A673 (cell line): ENCODE results near the gene YIPF3. TPM values are rescaled to one million over a fixed set of nuclear protein-coding genes. Genes with fewer than 3 reads are reported as not detected.
"Not testable (repeated sequence)": the region's sequence is repeated elsewhere in the genome, so short reads cannot be mapped to it uniquely, and the experiment has no call there.

ENCODE experiments used
- BruUV-seq: library from RNA; stranded (reverse); fragments of 400-500 nt; replicated peaks from 2 replicates; lab custom pipeline; 2021; lab: Mats Ljungman, UMichigan
- CTCF ChIA-PET: fragments of 300-600 bp; sonication (Branson Sonifier 250); formaldehyde crosslinking; loops from one replicate; lab custom pipeline; 2022; ENCODE audit warnings: antibody characterized with exemption; lab: Charles Lee
- POLR2A ChIA-PET: fragments of 300-600 bp; sonication (Branson Sonifier 250); formaldehyde crosslinking; loops from one replicate; lab custom pipeline; 2022; ENCODE audit warnings: antibody characterized with exemption; ENCODE audit not compliant: low non-redundant PET; lab: Charles Lee
- DNase-seq: peaks from one replicate; pipeline ENCODE4 v3.0.0-alpha.2; 2015; ENCODE audit warnings: low spot score
- H3K27ac ChIP-seq: fragments of 200-600 bp; sonication (generic); 2 replicates; pipeline ENCODE4 v1.5.1; 2016; ENCODE audit warnings: mixed run types, low read depth, mild to moderate bottlenecking, mixed read lengths, antibody characterized with exemption, low read length; ENCODE audit not compliant: poor library complexity, severe bottlenecking
- H3K27me3 ChIP-seq: fragments of 200-600 bp; sonication (generic); replicated peaks from 2 replicates; pipeline ENCODE4 v1.6.1; 2017; ENCODE audit warnings: mixed run types, low read depth, mild to moderate bottlenecking, mixed read lengths, antibody characterized with exemption, low read length; ENCODE audit not compliant: insufficient read depth, poor library complexity
- H3K36me3 ChIP-seq: fragments of 200-600 bp; sonication (generic); 2 replicates; pipeline ENCODE4 v1.6.1; 2016; ENCODE audit warnings: mixed run types, mild to moderate bottlenecking, mixed read lengths, antibody characterized with exemption, low read length; ENCODE audit not compliant: insufficient read depth, poor library complexity, severe bottlenecking
- H3K4me1 ChIP-seq: fragments of 200-600 bp; sonication (generic); 2 replicates; pipeline ENCODE4 v1.6.1; 2017; ENCODE audit warnings: mixed run types, mild to moderate bottlenecking, mixed read lengths, antibody characterized with exemption, low read length; ENCODE audit not compliant: insufficient read depth, poor library complexity, severe bottlenecking
- H3K4me3 ChIP-seq: fragments of 200-600 bp; sonication (generic); 2 replicates; pipeline ENCODE4 v1.5.1; 2016; ENCODE audit warnings: low read depth, mixed run types, mild to moderate bottlenecking, mixed read lengths, low read length; ENCODE audit not compliant: poor library complexity, severe bottlenecking
- H3K9me3 ChIP-seq: fragments of 200-600 bp; sonication (generic); 2 replicates; pipeline ENCODE4 v1.6.1; 2016; ENCODE audit warnings: mixed run types, low read depth, mild to moderate bottlenecking, mixed read lengths, antibody characterized with exemption, low read length; ENCODE audit not compliant: poor library complexity, severe bottlenecking
- CTCF ChIP-seq: fragments of 300-800, 200-600 bp; sonication (generic); conservative IDR thresholded peaks from 2 replicates; pipeline ENCODE4 v1.5.1; 2017; ENCODE audit warnings: low read depth, mild to moderate bottlenecking, antibody characterized with exemption, low read length, moderate library complexity, mixed read lengths
- EZH2 ChIP-seq: fragments of 200-600 bp; sonication (generic); IDR thresholded peaks from 2 replicates; pipeline ENCODE4 v1.6.1; 2017; ENCODE audit warnings: borderline replicate concordance, low read depth, mild to moderate bottlenecking, mixed read lengths, antibody characterized with exemption, low read length; ENCODE audit not compliant: poor library complexity, severe bottlenecking
- intact Hi-C: fragments of 100-400 bp; cut with micrococcal nuclease; formaldehyde crosslinking; loops from one replicate; pipeline ENCODE4 v1.10.0; 2022; ENCODE audit not compliant: unreplicated experiment
- total RNA-seq: library from RNA; stranded (reverse); gene quantifications from 2 replicates; pipeline ENCODE4 v1.2.3, GENCODE V29; 2021

Gene YIPF3
- total RNA-seq, 1 experiment from 2014 or later = 75.1 TPM

GRCh38 chr6:43502666-43503065 is 14.1 kb downstream of the YIPF3 start:
- no peak for DNase-seq
- no peak for TF ChIP-seq EZH2
- TF ChIP-seq CTCF = no peak
- Histone ChIP-seq H3K4me3 (no peak overlapping the region), H3K4me1 (no peaks in the 10 kb centered on the region), H3K9me3 (no peaks in the 10 kb centered on the region), H3K27me3 (no peaks in the 10 kb centered on the region), H3K27ac (no peak overlapping the region), H3K36me3 (peaks cover 50% of the 10 kb centered on the region)
- no TSS peak for BruUV-seq
- ChIA-PET POLR2A (no interaction called here), CTCF (no interaction called here)
- intact Hi-C loops = loop anchor here (10.0 kb wide), 1 partner anchor 238 kb away; no protein-coding TSS in a partner anchor

GRCh38 chr6:43500921-43501320 is 15.8 kb downstream of the YIPF3 start:
- Histone ChIP-seq H3K4me1 (peaks cover 2% of the 10 kb centered on the region), H3K27ac (no peak overlapping the region), H3K9me3 (no peaks in the 10 kb centered on the region), H3K4me3 (no peak overlapping the region), H3K27me3 (no peaks in the 10 kb centered on the region), H3K36me3 (peaks cover 50% of the 10 kb centered on the region)
- intact Hi-C loops = loop anchor here (10.0 kb wide), 1 partner anchor 236 kb away; no protein-coding TSS in a partner anchor
- no peak for TF ChIP-seq CTCF
- no peak for TF ChIP-seq EZH2
- POLR2A ChIA-PET = no interaction called here
- CTCF ChIA-PET = interaction anchor here (0.6 kb wide), 1 partner anchor 222 kb away, joined by 6 read pairs; no protein-coding TSS in a partner anchor
- DNase-seq = no peak
- BruUV-seq = no TSS peak

- POLR2A ChIA-PET = no interaction called here
- no peak overlapping the region for H3K4me3 ChIP-seq
- intact Hi-C loops = no loop called here
- no peak for DNase-seq
- peaks cover 45% of the 10 kb centered on the region for H3K36me3 ChIP-seq
- no peak overlapping the region for H3K27ac ChIP-seq
- no peaks in the 10 kb centered on the region for H3K27me3 ChIP-seq
- peaks cover 10% of the 10 kb centered on the region for H3K4me1 ChIP-seq
- BruUV-seq = no TSS peak
- H3K9me3 ChIP-seq = no peaks in the 10 kb centered on the region
- TF ChIP-seq CTCF (no peak), EZH2 (no peak)
- CTCF ChIA-PET = interaction anchor here (0.5 kb wide), 1 partner anchor 164 kb away, joined by 3 read pairs; no protein-coding TSS in a partner anchor
Measured at GRCh38 chr6:43499028-43499815, 17.5 kb downstream of the YIPF3 start.

- BruUV-seq, intact Hi-C loops: not testable (repeated sequence)
Measured at GRCh38 chr6:43498291-43498690, 18.4 kb downstream of the YIPF3 start.

More at GRCh38 chr6:43498291-43498690, 18.4 kb downstream of the YIPF3 start:
- H3K9me3 ChIP-seq, DNase-seq, H3K27me3 ChIP-seq, POLR2A ChIA-PET, H3K4me3 ChIP-seq, H3K27ac ChIP-seq: not testable (repeated sequence)
- Histone ChIP-seq H3K36me3 (peaks cover 39% of the 10 kb centered on the region), H3K4me1 (peaks cover 16% of the 10 kb centered on the region)
- CTCF ChIA-PET = interaction anchor here (0.5 kb wide), 1 partner anchor 163 kb away, joined by 3 read pairs; no protein-coding TSS in a partner anchor
